HepG2 (cell line): ENCODE results near the gene EPB41L3. TPM values are rescaled to one million over a fixed set of nuclear protein-coding genes. Genes with fewer than 3 reads are reported as not detected.

Experiments used
- ATAC-seq: fragments of 200-7000 bp; cut with Tn5 transposase; 3 replicates; pipeline ENCODE4 v1.9.1; 2020; ENCODE audit warnings: mild to moderate bottlenecking, moderate library complexity
- BruUV-seq: library from RNA; stranded (reverse); fragments of 400-500 nt; replicated peaks from 2 replicates; lab custom pipeline; 2021; lab: Mats Ljungman, UMichigan
- CTCF ChIA-PET: fragments of 300-600 bp; formaldehyde crosslinking; extraction: SDS; loops from one replicate; lab custom pipeline; 2021; ENCODE audit warnings: low total read pairs, inconsistent platforms, low intra/inter-chr PET ratio; lab: Yijun Ruan, JAX
- POLR2A ChIA-PET: fragments of 350-600 bp; sonication (Branson Sonifier 250); formaldehyde crosslinking; loops from one replicate; lab custom pipeline; 2020; ENCODE audit warnings: antibody characterized with exemption, inconsistent platforms; lab: Yijun Ruan, JAX
- DNase-seq: peaks from one replicate; pipeline ENCODE4 v3.0.0-alpha.2; 2015; ENCODE audit warnings: low spot score
- FAIRE-seq: peaks from 3 replicates; lab custom pipeline; 2011; peaks lifted over from hg19 to GRCh38; lab: Jason Lieb, UNC
- H2AFZ ChIP-seq: one replicate; pipeline ENCODE4 v1.6.1; 2011; ENCODE audit warnings: low read length, inconsistent platforms
- H3K27ac ChIP-seq: fragments of 300-600 bp; 3 replicates; pipeline ENCODE4 v1.8.0; 2011; ENCODE audit warnings: mixed run types, mild to moderate bottlenecking, mixed read lengths, low read length, inconsistent platforms; ENCODE audit not compliant: insufficient read depth; ENCODE audit errors: extremely low read length
- H3K27me3 ChIP-seq, 2 experiments: fragments of 200-600 bp in 1 of 2; 2 replicates in 1 of 2; 3 replicates in 1 of 2; pipeline versions ENCODE4 v1.6.0 to v1.8.0; 2011; ENCODE audit warnings: low read length in 2 of 2, mild to moderate bottlenecking in 2 of 2, moderate library complexity in 2 of 2, inconsistent platforms in 1 of 2; ENCODE audit not compliant: insufficient read depth in 2 of 2, control insufficient read depth in 1 of 2
- H3K36me3 ChIP-seq, 2 experiments: fragments of 200-600 bp in 1 of 2; replicated peaks in 1 of 2; 2 replicates in 1 of 2; 3 replicates in 1 of 2; pipeline versions ENCODE4 v1.5.1 to v1.8.0; 2011; ENCODE audit warnings: low read length in 2 of 2, inconsistent platforms in 1 of 2; ENCODE audit not compliant: insufficient read depth in 2 of 2, control insufficient read depth in 1 of 2
- H3K4me1 ChIP-seq: 2 replicates; pipeline ENCODE4 v1.5.1; 2012; ENCODE audit warnings: low read length, inconsistent platforms; ENCODE audit not compliant: insufficient read depth
- H3K4me2 ChIP-seq: 2 replicates; pipeline ENCODE4 v1.6.0; 2011; ENCODE audit warnings: low read depth, low read length, inconsistent platforms
- H3K4me3 ChIP-seq, 3 experiments: fragments of 200-600 bp in 1 of 3; sonication (generic), shearing (Covaris generic) in 1 of 3; replicated peaks in 1 of 3; 2 replicates each; pipeline ENCODE4 v1.5.1; 2011 to 2016; ENCODE audit warnings: low read length in 3 of 3, inconsistent platforms in 2 of 3, low read depth in 2 of 3, mild to moderate bottlenecking in 2 of 3, control low read depth in 1 of 3, mixed read lengths in 1 of 3; ENCODE audit not compliant: insufficient read depth in 1 of 3
- H3K79me2 ChIP-seq: one replicate; pipeline ENCODE4 v1.6.1; 2011; ENCODE audit warnings: low read length, inconsistent platforms; ENCODE audit not compliant: insufficient read depth
- H3K9ac ChIP-seq: 2 replicates; pipeline ENCODE4 v1.6.0; 2011; ENCODE audit warnings: mild to moderate bottlenecking, low read depth, low read length, inconsistent platforms; ENCODE audit not compliant: insufficient read depth
- H3K9me3 ChIP-seq: 2 replicates; pipeline ENCODE4 v1.5.1; 2012; ENCODE audit warnings: mild to moderate bottlenecking, low read length
- H4K20me1 ChIP-seq: 2 replicates; pipeline ENCODE4 v1.6.0; 2011; ENCODE audit warnings: inconsistent platforms, mild to moderate bottlenecking, low read length, moderate library complexity; ENCODE audit not compliant: insufficient read depth
- CREB1 ChIP-seq, 2 experiments: fragments of 450-650 bp in 1 of 2; IDR thresholded peaks; 2 replicates each; pipeline ENCODE4 v1.6.1; 2016 to 2017; ENCODE audit warnings: control low read depth in 1 of 2, mild to moderate bottlenecking in 1 of 2, missing compliant biosample characterization in 1 of 2, missing genetic modification characterization in 1 of 2
- DNMT1 ChIP-seq: sonication (generic); formaldehyde crosslinking; IDR thresholded peaks from 2 replicates; pipeline ENCODE4 v1.5.1; 2020; ENCODE audit warnings: mild to moderate bottlenecking, missing genetic modification reagents
- EEA1 ChIP-seq: sonication (generic); formaldehyde crosslinking; IDR thresholded peaks from 2 replicates; pipeline ENCODE4 v1.5.1; 2020; ENCODE audit warnings: mild to moderate bottlenecking, missing genetic modification reagents, borderline replicate concordance
- GTF3A ChIP-seq: sonication (generic); formaldehyde crosslinking; conservative IDR thresholded peaks from 2 replicates; pipeline ENCODE4 v1.4.0; 2020; ENCODE audit warnings: mild to moderate bottlenecking, missing genetic modification reagents
- NFIB ChIP-seq: sonication (generic); formaldehyde crosslinking; IDR thresholded peaks from 2 replicates; pipeline ENCODE4 v1.9.0; 2021; ENCODE audit warnings: missing genetic modification reagents, mild to moderate bottlenecking, borderline replicate concordance
- SIX4 ChIP-seq: sonication (generic); formaldehyde crosslinking; IDR thresholded peaks from 2 replicates; pipeline ENCODE4 v1.4.0; 2020; ENCODE audit warnings: missing genetic modification reagents
- SYNCRIP ChIP-seq: fragments of 200-400 bp; formaldehyde crosslinking; IDR thresholded peaks from 2 replicates; pipeline ENCODE4 v1.6.1; 2018; ENCODE audit warnings: mild to moderate bottlenecking, low read depth, low read length; ENCODE audit not compliant: insufficient read depth
- TCF7L2 ChIP-seq: IDR thresholded peaks from 2 replicates; pipeline ENCODE4 v1.6.1; 2011; ENCODE audit warnings: mild to moderate bottlenecking, low read depth, low read length, moderate library complexity
- ZFP36L2 ChIP-seq: sonication (generic); formaldehyde crosslinking; IDR thresholded peaks from 2 replicates; pipeline ENCODE4 v1.4.0; 2020; ENCODE audit warnings: missing genetic modification reagents
- ZNF235 ChIP-seq: sonication (generic); formaldehyde crosslinking; IDR thresholded peaks from 2 replicates; pipeline ENCODE4 v1.8.1; 2023; ENCODE audit warnings: mild to moderate bottlenecking, missing genetic modification reagents, borderline replicate concordance
- ZNF431 ChIP-seq: sonication (generic); formaldehyde crosslinking; IDR thresholded peaks from 2 replicates; pipeline ENCODE4 v1.9.0; 2022; ENCODE audit warnings: missing genetic modification reagents, low read depth, mild to moderate bottlenecking, borderline replicate concordance
- ZNF501 ChIP-seq: sonication (generic); formaldehyde crosslinking; IDR thresholded peaks from 2 replicates; pipeline ENCODE4 v1.5.1; 2020; ENCODE audit warnings: mild to moderate bottlenecking, moderate library complexity, missing genetic modification reagents
- ZNF782 ChIP-seq: sonication (generic); formaldehyde crosslinking; IDR thresholded peaks from 2 replicates; pipeline ENCODE4 v1.4.0; 2020; ENCODE audit warnings: missing genetic modification reagents, mild to moderate bottlenecking, borderline replicate concordance
- WGBS: methylation state at CpG from one replicate; pipeline ENCODE4 v1.1.6; 2017; ENCODE audit warnings: low lambda C conversion rate; 5-methylcytosine and 5-hydroxymethylcytosine counted together
- in situ Hi-C: cut with HindIII; loops from 2 replicates; pipeline ENCODE4 v1.10.0; 2017; ENCODE audit warnings: low pct_unique_long_range_greater_than_20kb; ENCODE audit not compliant: extremely low pct_ligation_motif_present
- intact Hi-C: fragments of 100-400 bp; cut with micrococcal nuclease; formaldehyde crosslinking; loops from one replicate; pipeline ENCODE4 v1.10.0; 2022; ENCODE audit not compliant: unreplicated experiment
- polyA plus RNA-seq, 8 experiments: library from polyadenylated mRNA; depleted of rRNA in 3 of 8; stranded (reverse) in 7 of 8; unstranded in 1 of 8; fragments of >200 nt; fragmentation: Illumina TruSeq in 4 of 8; extraction: Trizol in 4 of 8; gene quantifications; 2 replicates each; pipeline versions ENCODE4 v1.2.1 to v1.2.3, GENCODE V29; 2011 to 2016; ENCODE audit warnings: low read depth in 4 of 8, missing spikeins in 1 of 8, mixed read lengths in 1 of 8; ENCODE audit not compliant: insufficient read depth in 1 of 8
- total RNA-seq, 5 experiments: library from RNA; depleted of rRNA; stranded (reverse); fragments of >200 nt; fragmentation: Illumina TruSeq; extraction: Trizol; gene quantifications; 2 replicates each; pipeline ENCODE4 v1.2.3, GENCODE V29; 2016; ENCODE audit warnings: low read depth in 1 of 5
- TF ChIP-seq, protein P1 (sequence below): sonication (generic); formaldehyde crosslinking; IDR thresholded peaks from 2 replicates; pipeline ENCODE4 v1.5.0; 2020; ENCODE audit warnings: mild to moderate bottlenecking, missing genetic modification reagents
- TF ChIP-seq, protein P2 (sequence below): IDR thresholded peaks from 2 replicates; pipeline ENCODE4 v1.6.1; 2012; ENCODE audit warnings: low read length, improper control_type of control experiment

The EPB41L3 gene
- total and polyA plus RNA-seq, 2 of the 13 experiments (the other 11 are each of a cell fraction or from before 2014, with no cell fraction given): not detected

DNA sequence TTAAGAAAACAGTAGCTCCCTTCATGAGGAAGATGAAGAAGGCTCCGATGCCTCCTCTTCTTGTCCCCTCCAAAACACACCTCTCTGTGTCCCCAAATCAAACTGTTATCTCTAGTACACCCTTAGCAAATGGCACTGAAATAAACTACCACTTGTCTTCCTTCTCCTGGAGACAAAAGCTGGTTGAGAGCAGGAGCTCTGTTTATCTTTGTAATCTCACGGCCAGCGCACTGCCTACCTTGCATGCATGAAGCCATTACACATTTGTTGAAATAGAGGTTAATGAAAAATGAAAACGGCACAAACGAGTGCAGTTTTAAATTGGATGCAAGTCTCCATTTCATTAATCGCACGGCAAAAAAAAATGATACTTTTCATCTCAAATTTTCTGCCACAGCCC lies 113.7 kb downstream of the EPB41L3 start:
- Histone ChIP-seq H3K4me1 (no peaks in the 10 kb centered on the region), H3K79me2 (no peaks in the 10 kb centered on the region), H3K4me3 (no peak overlapping the region), H3K27me3 (peaks cover 0 to 1% of the 10 kb centered on the region in 2 experiments; a peak in 2 of 5 replicates), H3K9ac (no peak overlapping the region), H3K36me3 (no peaks in the 10 kb centered on the region), H3K4me2 (no peak overlapping the region), H3K9me3 (no peaks in the 10 kb centered on the region), H4K20me1 (no peaks in the 10 kb centered on the region), H2AFZ (no peak overlapping the region), H3K27ac (no peak overlapping the region)
- in situ Hi-C loops: no loop called here
- intact Hi-C loops: no loop called here
- TF ChIP-seq ZNF782 (CRISPR knock-in tag) (no peak), SYNCRIP (no peak), SIX4 (CRISPR knock-in tag) (no peak), ZNF501 (CRISPR knock-in tag) (no peak), ZFP36L2 (CRISPR knock-in tag) (no peak), DNMT1 (CRISPR knock-in tag) (no peak), ZNF431 (no peak), TCF7L2 (no peak), GTF3A (CRISPR knock-in tag) (no peak), CREB1 (IDR thresholded peaks at IDR 0.05) (no peak), CREB1 (CRISPR knock-in tag; IDR thresholded peaks at IDR 0.05) (no peak), NFIB (CRISPR knock-in tag) (no peak), EEA1 (CRISPR knock-in tag) (no peak), ZNF235 (CRISPR knock-in tag) (no peak)
- TF ChIP-seq, protein P1, sequence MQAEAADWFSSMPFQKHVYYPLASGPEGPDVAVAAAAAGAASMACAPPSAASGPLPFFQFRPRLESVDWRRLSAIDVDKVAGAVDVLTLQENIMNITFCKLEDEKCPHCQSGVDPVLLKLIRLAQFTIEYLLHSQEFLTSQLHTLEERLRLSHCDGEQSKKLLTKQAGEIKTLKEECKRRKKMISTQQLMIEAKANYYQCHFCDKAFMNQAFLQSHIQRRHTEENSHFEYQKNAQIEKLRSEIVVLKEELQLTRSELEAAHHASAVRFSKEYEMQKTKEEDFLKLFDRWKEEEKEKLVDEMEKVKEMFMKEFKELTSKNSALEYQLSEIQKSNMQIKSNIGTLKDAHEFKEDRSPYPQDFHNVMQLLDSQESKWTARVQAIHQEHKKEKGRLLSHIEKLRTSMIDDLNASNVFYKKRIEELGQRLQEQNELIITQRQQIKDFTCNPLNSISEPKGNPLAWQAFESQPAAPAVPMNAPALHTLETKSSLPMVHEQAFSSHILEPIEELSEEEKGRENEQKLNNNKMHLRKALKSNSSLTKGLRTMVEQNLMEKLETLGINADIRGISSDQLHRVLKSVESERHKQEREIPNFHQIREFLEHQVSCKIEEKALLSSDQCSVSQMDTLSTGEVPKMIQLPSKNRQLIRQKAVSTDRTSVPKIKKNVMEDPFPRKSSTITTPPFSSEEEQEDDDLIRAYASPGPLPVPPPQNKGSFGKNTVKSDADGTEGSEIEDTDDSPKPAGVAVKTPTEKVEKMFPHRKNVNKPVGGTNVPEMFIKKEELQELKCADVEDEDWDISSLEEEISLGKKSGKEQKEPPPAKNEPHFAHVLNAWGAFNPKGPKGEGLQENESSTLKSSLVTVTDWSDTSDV: no peak
- TF ChIP-seq, protein P2, sequence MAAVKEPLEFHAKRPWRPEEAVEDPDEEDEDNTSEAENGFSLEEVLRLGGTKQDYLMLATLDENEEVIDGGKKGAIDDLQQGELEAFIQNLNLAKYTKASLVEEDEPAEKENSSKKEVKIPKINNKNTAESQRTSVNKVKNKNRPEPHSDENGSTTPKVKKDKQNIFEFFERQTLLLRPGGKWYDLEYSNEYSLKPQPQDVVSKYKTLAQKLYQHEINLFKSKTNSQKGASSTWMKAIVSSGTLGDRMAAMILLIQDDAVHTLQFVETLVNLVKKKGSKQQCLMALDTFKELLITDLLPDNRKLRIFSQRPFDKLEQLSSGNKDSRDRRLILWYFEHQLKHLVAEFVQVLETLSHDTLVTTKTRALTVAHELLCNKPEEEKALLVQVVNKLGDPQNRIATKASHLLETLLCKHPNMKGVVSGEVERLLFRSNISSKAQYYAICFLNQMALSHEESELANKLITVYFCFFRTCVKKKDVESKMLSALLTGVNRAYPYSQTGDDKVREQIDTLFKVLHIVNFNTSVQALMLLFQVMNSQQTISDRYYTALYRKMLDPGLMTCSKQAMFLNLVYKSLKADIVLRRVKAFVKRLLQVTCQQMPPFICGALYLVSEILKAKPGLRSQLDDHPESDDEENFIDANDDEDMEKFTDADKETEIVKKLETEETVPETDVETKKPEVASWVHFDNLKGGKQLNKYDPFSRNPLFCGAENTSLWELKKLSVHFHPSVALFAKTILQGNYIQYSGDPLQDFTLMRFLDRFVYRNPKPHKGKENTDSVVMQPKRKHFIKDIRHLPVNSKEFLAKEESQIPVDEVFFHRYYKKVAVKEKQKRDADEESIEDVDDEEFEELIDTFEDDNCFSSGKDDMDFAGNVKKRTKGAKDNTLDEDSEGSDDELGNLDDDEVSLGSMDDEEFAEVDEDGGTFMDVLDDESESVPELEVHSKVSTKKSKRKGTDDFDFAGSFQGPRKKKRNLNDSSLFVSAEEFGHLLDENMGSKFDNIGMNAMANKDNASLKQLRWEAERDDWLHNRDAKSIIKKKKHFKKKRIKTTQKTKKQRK: no peak
- DNase-seq: no peak
- WGBS: 29% methylated on average over 7 of the region's 7 CpGs
- no TSS peak for BruUV-seq
- POLR2A ChIA-PET: no interaction called here
- no peak for FAIRE-seq
- CTCF ChIA-PET: no interaction called here
- ATAC-seq: no peak
